Posterior vena cava (tissue), 2 donors: ENCODE results near the gene EXD3. TPM values are rescaled to one million over a fixed set of nuclear protein-coding genes. Genes with fewer than 3 reads are reported as not detected.
A peak's percentile ranks its signal among the peaks of the same experiment; 100 is the strongest.
"Not testable (repeated sequence)": the region's sequence is repeated elsewhere in the genome, so short reads cannot be mapped to it uniquely, and the experiment has no call there.

Experiments used
- DNase-seq: peaks from one replicate; pipeline ENCODE4 v3.0.0-alpha.2; 2020; ENCODE audit warnings: low spot score
- intact Hi-C, 2 donors: fragments of 100-400 bp; cut with DNase I; formaldehyde crosslinking; loops; one replicate each; pipeline versions ENCODE4 v1.14.1 to v1.14.2; 2022 to 2023
- total RNA-seq, 2 donors: library from RNA; stranded (reverse); fragmentation: NEBNext Ultra II Directional; extraction: Animal tissue kit (Norgen Biotek cat#: 25700); gene quantifications; one replicate each; pipeline ENCODE4 v1.2.1, GENCODE V29; 2021
- donor health status: DM: yes; HTN: yes; CAD: no.
- donor health status: DM: yes; HTN: yes; CAD: no.

Gene EXD3
- total RNA-seq, 2 donors from 2014 or later, result 13.9 to 14.6 TPM

GRCh38 chr9:137393176-137394150 is 29.5 kb downstream of the EXD3 start:
- intact Hi-C loops, result no loop called here
- no peak for DNase-seq

DNA sequence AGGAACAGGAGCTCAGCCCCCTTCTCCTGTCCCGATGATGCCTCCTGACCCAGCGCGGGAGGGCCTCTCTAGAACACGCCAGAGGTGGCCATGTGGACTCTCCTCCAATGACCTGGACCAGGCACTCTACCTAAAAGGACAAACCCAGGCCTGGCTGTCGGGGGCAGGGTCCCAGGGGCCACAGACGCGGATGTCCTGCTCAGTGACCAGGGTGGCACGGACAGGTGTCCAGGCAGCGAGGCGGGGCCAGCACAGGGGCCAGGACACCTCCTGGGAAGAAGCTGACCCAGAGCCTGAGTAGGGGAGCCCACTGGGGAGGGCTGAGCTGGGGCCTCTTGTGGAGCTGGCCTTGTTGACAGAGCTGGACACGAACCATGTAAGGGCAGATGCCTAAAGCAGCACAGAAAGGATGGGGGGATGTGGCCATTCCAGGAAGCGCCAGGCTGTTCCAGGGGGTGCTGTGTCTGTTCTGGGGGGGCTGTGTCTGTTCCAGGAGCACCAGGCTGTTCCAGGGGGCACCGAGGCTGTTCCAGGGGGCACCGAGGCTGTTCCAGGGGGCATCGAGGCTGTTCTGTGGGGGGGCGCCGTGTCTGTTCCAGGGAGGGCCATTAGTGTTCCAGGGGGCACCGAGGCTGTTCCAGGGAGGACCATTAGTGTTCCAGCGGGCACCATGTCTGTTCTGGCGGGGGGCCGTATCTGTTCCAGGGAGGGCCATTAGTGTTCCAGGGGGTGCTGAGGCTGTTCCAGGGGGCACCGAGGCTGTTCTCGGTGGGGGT is 30.5 kb downstream of the EXD3 start:
- intact Hi-C loops, result no loop called here
- DNase-seq, result no peak

DNA sequence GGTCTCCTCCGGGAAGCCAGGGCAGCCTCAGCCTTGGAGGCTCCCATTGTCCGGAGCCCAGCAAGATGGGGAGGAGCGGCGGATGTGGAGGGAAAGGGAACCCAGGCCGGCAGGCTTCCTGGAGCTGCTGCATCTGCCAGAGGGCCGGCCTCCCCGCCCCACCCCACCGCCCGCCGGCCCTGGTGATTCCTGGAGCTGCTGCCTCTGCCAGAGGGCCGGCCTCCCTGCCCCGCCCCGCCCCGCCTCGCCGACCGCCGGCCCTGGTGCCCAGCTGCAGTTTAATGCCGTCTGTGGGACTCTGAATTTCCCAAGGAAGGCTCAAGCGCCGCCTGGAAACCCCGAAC is 31.6 kb downstream of the EXD3 start:
- DNase-seq, result no peak
- intact Hi-C loops, result no loop called here

DNA sequence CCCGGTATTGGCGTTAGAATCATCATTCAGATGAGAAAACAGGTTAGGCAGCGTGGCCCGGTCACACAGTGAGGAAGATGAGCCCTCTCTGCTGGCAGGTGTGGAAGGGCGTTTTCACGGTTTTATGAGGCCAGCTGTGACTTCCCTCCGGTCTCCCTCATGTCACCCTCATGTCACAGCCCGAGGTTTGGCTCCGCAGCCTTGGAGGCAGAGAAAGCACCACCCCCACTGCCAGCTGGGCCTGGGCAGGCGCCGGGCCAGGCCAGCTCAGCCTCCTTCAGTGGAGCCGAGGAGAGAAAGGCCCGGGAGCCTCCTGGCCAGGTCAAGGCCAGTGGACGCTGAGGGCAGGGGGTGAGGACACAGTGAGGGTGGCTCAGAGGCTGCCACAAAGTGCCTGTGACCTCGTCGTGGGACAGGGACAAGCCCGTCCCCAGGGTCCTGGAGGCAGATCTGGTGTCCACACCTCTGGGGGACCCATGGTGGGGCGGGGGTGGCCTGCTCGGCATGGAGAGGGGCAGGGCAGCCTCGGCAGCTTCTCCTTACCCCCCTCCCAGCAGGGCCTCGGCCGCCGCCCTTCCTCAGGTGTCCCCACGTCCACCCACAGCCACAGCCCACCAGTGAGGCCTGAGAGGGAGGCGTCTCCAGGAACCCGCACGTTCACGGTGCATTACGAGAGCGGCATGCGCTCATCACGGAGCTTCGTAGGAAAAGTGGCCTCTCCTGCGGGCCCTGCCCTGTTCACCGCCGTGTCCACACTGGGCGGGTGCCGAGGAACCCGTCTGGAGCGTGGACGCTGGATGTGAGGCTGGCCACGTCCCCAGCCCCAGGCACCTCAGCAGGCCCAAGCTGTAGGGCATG is 32.2 kb downstream of the EXD3 start:
- DNase-seq, result no peak
- intact Hi-C loops, result no loop called here

DNA sequence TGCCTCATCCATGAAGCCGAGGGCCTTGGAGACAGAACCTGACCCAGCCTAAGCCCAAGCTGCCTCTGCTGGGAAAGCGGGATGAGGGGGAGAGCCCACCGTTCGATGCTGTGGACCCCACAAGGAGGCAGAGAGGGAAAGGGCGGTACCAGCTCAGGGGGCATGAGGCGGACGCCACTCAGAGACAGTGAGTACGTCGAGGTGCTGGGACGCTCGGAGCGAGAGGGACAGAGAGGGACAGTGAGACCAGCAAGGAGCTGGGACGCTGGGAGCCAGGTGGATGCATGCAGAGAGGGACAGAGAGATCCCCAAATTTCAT is 33.6 kb downstream of the EXD3 start:
- no peak for DNase-seq
- intact Hi-C loops, result no loop called here

DNA sequence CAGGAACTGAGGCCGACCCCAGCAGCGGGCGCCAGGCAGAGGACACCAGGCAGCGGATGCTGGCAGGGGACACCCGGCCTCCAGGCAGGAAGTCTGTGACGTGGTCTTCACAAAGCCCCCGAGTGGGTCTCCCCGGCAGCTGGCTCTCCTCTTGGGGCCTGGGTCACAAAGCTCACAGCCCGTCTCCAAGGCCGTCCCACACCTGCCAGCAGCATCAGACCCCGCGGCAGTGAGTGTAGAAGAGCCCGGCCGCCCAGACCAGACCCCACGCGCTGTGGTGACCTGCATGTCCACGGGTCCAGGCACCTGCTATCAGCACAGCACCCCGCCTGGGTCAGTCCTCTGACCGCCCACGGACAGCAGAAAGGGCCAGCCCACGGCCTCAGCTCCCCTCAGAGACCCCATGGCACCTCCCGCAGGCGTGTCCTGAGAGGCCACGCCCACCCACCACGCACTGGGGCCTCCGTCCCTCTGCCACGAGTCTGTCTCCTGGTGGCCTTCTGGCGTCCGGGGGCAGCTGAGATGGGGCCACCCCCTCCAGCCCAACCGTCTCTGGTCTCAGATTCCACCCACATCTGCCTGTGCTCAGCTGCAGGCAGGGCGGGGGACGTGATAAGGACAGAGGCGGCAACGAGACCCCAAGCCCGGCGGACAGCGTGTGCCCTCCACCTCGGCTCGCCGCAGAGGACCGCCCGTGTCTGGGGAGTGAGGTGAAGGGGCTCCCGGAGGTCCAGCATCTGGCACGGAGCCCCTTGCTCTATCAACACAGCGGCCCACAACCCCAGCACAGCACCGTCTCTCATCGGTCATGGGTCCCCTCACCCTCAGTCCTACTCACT is 34.2 kb downstream of the EXD3 start:
- intact Hi-C loops, result no loop called here
- no peak for DNase-seq

- intact Hi-C loops, result no loop called here
- no peak for DNase-seq
Measured at GRCh38 chr9:137387891-137388560, 34.9 kb downstream of the EXD3 start.

GRCh38 chr9:137387114-137387890 is 35.7 kb downstream of the EXD3 start:
- DNase-seq, result no peak
- intact Hi-C loops, result no loop called here

DNA sequence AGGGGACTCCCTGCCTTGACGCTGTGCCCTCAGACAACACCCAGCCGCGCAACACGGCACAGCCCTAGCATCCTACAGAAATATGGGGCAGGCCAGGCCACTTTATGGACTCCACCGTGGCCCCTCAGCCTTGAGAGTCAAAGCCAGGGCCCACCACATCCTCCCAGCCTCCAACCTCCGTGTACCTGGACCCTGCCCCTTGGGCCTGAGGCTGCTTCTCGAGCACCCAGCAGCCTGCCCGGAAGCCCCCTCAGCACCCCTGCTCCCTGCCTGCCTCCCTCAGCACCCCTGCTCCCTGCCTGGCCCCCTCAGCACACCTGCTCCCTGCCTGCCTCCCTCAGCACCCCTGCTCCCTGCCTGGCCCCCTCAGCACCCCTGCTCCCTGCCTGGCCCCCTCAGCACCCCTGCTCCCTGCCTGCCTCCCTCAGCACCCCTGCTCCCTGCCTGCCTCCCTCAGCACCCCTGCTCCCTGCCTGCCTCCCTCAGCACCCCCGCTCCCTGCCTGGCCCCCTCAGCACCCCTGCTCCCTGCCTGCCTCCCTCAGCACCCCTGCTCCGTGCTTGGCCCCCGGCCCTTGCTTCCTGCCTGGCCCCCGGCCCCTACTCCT is 36.4 kb downstream of the EXD3 start:
- DNase-seq, result peak; percentile 44

DNA sequence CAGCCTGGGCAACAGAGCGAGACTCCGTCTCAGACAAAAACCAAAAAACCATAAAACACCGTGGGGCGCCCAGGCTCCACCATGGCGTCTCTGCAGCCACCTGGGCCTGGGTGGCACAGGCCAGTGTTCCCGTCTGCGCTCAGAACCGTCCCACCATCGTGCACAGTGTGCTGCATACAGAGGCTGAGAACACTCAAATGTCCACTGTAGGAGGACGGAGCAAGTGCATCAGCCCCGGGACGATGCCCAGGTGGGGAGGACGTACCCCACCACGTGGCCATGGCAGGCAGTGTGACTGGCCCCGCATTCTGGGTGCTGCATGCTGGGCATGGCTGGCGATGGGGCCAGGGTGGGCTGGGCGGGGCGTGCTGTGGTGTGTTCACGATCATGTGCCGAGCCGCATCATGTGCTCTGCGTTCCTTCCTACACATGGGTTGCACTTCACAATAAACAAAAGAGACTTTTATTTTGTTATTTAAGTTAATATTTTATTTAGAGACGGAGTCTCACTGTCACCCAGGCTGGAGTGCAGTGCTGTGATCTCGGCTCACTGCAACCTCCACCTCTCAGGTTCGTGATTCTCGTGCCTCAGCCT is 37.8 kb downstream of the EXD3 start:
- intact Hi-C loops, result no loop called here
- DNase-seq, result peak; percentile 64

More for the DNA sequence above, 36.4 kb downstream of the EXD3 start:
- intact Hi-C loops, result not testable (repeated sequence)

- intact Hi-C loops, result no loop called here
- DNase-seq, result no peak
Measured at GRCh38 chr9:137383784-137384756, 38.9 kb downstream of the EXD3 start.

- intact Hi-C loops, result no loop called here
- DNase-seq, result peak; percentile 77
Measured at GRCh38 chr9:137383081-137383783, 39.7 kb downstream of the EXD3 start.

DNA sequence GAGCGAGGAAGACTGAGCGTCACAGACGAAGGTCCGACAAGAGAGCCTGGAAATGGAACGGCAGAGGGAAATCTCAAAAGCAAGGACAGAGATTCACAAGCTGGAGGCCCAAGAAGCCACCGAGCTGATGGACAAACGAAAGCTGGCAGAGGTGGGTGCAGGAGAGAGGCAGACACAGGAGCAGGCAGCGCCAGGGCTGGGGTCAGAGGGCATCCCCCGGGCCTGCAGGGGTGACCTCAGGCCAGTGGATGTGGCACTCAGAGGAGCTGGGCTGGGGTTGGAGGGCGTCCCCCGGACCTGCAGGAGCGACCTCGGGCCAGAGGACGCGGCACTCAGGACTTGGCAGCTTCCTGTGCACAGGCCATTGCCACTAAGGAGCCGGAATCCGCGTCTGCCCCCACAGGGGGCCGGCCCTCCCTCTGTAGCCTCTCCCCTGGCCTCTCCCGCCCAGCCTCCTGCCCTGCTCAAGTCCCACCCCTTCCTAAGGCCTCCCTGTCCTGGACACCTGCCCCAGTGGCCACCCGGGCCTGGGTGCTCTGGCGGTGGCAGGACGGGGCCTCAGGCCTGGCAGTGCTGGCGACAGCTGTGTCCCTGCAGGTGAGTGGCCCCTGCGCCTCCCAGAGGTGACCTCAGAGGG is 40.4 kb downstream of the EXD3 start:
- intact Hi-C loops, result no loop called here
- no peak for DNase-seq
